Kidney (tissue), 14 donors: ENCODE results near the gene IQCB1. TPM values are rescaled to one million over a fixed set of nuclear protein-coding genes. Genes with fewer than 3 reads are reported as not detected.

Experiments
- DNase-seq, 5 donors: peaks; one replicate each; pipeline ENCODE4 v3.0.0-alpha.2; 2013 to 2020
- FAIRE-seq: peaks from 2 replicates; lab custom pipeline; 2012; peaks lifted over from hg19 to GRCh38; lab: Jason Lieb, UNC
- H3K27ac ChIP-seq, 2 donors: one replicate each; pipeline ENCODE4 v1.7.0; 2013; ENCODE audit warnings: low read depth in 2 of 2, low read length in 2 of 2, inconsistent platforms in 1 of 2
- H3K27me3 ChIP-seq: one replicate; pipeline ENCODE4 v1.7.1; 2013; ENCODE audit warnings: low read length, inconsistent platforms; ENCODE audit not compliant: control insufficient read depth, insufficient read depth
- H3K36me3 ChIP-seq, 3 donors: one replicate each; pipeline versions ENCODE4 v1.7.0 to v1.7.1; 2013; ENCODE audit warnings: low read length in 3 of 3, control low read depth in 1 of 3, inconsistent platforms in 1 of 3; ENCODE audit not compliant: insufficient read depth in 3 of 3, control insufficient read depth in 2 of 3
- H3K4me1 ChIP-seq, 3 donors: one replicate each; pipeline versions ENCODE4 v1.7.0 to v1.7.1; 2013; ENCODE audit warnings: low read length in 3 of 3, inconsistent platforms in 1 of 3, low read depth in 1 of 3; ENCODE audit not compliant: control insufficient read depth in 2 of 3, insufficient read depth in 2 of 3
- H3K4me3 ChIP-seq, 3 donors: one replicate each; pipeline versions ENCODE4 v1.7.0 to v1.8.1; 2013; ENCODE audit warnings: low read length in 3 of 3, control low read depth in 1 of 3, inconsistent platforms in 1 of 3
- H3K9ac ChIP-seq, 3 donors: one replicate each; pipeline versions ENCODE4 v1.7.0 to v1.7.1; 2013; ENCODE audit warnings: low read length in 3 of 3, control low read depth in 1 of 3, inconsistent platforms in 1 of 3
- H3K9me3 ChIP-seq, 3 donors: one replicate each; pipeline versions ENCODE4 v1.7.0 to v1.7.1; 2013; ENCODE audit warnings: low read length in 3 of 3, control low read depth in 1 of 3, inconsistent platforms in 1 of 3; ENCODE audit not compliant: control insufficient read depth in 2 of 3, insufficient read depth in 1 of 3
- intact Hi-C: fragments of 100-400 bp; cut with DNase I; formaldehyde crosslinking; loops from one replicate; pipeline ENCODE4 v1.11.1; 2022
- polyA plus RNA-seq: library from polyadenylated mRNA; stranded (reverse); fragments of 350-450 nt; fragmentation: Illumina TruSeq; extraction: RNeasy Lipid Tissue Mini Kit (QIAGEN cat#74804); gene quantifications from one replicate; pipeline ENCODE4 v1.2.3, GENCODE V29; 2014; ENCODE audit warnings: low read depth, low replicate concordance; ENCODE audit not compliant: insufficient read depth
- total RNA-seq: library from RNA; stranded (reverse); fragmentation: NEBNext Ultra II Directional; extraction: Animal tissue kit (Norgen Biotek cat#: 25700); gene quantifications from one replicate; pipeline ENCODE4 v1.2.1, GENCODE V29; 2021
- TF ChIP-seq, protein P1 (sequence below): IDR thresholded peaks from 3 replicates; pipeline ENCODE4 v1.5.1; 2012; ENCODE audit warnings: mild to moderate bottlenecking, moderate library complexity, borderline replicate concordance; ENCODE audit not compliant: insufficient read depth; ENCODE audit errors: extremely low read depth
- donor health status: control.
- donor health status: control.
- donor health status: control.
- donor health status: control.
- donor health status: control.
- donor health status: DM: yes; HTN: yes; CAD: no.
- donor health status: Normal renal cell carcinoma (clear cell type).

IQCB1 gene
- total and polyA plus RNA-seq, 2 donors from 2014 or later = 12.9 to 16.9 TPM

DNA sequence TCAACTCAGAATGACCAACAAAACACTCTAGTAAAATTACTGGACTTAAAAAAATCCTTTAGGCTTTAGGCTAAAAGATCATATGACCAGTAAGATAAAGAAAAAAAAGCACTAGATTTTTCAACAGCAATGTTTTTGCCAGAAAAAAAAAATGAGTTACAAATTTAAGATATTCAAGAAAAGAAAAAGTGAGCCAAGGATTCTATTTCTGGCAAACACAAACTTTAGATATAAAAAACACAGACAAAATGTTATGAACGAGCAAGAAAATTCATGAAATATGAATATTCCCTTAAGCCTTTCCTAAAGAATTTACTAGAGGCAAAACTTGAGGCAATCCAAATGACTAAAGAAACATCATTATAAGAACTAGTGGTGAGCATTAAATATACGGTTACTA lies 94.0 kb downstream of the IQCB1 start:
- peaks cover 0 to 4% (median 0%) of the 10 kb centered on the region in 3 donors for H3K36me3 ChIP-seq
- no peaks in the 10 kb centered on the region for H3K27me3 ChIP-seq
- no peak overlapping the region for H3K4me3 ChIP-seq
- no peak overlapping the region for H3K27ac ChIP-seq
- no peak overlapping the region for H3K9ac ChIP-seq
- FAIRE-seq (no peak), DNase-seq (no peak)
- intact Hi-C loops = no loop called here
- TF ChIP-seq, protein P1, sequence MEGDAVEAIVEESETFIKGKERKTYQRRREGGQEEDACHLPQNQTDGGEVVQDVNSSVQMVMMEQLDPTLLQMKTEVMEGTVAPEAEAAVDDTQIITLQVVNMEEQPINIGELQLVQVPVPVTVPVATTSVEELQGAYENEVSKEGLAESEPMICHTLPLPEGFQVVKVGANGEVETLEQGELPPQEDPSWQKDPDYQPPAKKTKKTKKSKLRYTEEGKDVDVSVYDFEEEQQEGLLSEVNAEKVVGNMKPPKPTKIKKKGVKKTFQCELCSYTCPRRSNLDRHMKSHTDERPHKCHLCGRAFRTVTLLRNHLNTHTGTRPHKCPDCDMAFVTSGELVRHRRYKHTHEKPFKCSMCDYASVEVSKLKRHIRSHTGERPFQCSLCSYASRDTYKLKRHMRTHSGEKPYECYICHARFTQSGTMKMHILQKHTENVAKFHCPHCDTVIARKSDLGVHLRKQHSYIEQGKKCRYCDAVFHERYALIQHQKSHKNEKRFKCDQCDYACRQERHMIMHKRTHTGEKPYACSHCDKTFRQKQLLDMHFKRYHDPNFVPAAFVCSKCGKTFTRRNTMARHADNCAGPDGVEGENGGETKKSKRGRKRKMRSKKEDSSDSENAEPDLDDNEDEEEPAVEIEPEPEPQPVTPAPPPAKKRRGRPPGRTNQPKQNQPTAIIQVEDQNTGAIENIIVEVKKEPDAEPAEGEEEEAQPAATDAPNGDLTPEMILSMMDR = no peak
- H3K4me1 ChIP-seq = no peaks in the 10 kb centered on the region
- peaks cover 0 to 2% (median 0%) of the 10 kb centered on the region in 3 donors for H3K9me3 ChIP-seq

DNA sequence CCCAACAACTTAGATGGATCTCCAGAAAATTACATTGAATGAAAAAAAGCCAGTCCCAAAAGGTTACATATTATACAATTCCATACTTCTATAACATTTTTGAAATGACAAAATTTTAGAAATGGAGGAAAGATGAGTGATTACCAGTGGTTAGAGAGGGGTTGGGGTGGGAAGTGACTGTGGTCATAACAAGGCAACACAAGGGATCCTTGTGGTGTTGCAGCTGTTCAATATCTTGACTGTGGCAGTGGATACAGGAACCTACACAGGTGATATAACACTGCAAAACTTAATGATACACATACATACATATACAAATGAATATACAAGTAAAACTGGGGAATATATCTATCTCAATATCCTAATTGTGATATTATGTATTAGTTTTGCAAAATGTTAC lies 95.0 kb downstream of the IQCB1 start:
- FAIRE-seq (no peak), DNase-seq (no peak)
- intact Hi-C loops = no loop called here
- Histone ChIP-seq H3K4me3 (no peak overlapping the region), H3K9me3 (peaks cover 0 to 2% (median 0%) of the 10 kb centered on the region in 3 donors), H3K4me1 (no peaks in the 10 kb centered on the region), H3K9ac (no peak overlapping the region), H3K27ac (no peak overlapping the region), H3K36me3 (peaks cover 0 to 4% (median 0%) of the 10 kb centered on the region in 3 donors), H3K27me3 (no peaks in the 10 kb centered on the region)
- TF ChIP-seq, protein P1 = no peak

DNA sequence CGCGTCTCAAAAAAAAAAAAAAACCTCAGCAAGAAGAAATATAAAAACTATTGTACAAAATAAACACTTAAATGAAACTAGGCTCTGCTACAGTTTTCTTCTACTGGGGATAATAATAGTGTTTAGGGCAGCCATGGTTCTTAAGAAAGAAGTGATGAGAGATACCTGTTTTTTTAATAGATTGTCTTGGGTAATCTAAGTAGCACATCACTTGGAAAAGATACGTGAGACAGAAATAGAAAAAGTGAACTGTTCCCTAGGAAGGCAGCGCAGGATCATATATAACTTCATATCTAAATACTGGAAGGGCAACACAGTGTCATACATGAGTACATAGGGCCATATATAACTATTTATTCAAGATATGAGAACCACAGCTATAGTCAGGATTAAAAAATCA lies 97.2 kb downstream of the IQCB1 start:
- H3K4me1 ChIP-seq = no peaks in the 10 kb centered on the region
- TF ChIP-seq, protein P1 = no peak
- intact Hi-C loops = no loop called here
- H3K9ac ChIP-seq = no peak overlapping the region
- H3K9me3 ChIP-seq = no peaks in the 10 kb centered on the region
- no peak overlapping the region for H3K4me3 ChIP-seq
- H3K27ac ChIP-seq = no peak overlapping the region
- FAIRE-seq (no peak), DNase-seq (no peak)
- H3K36me3 ChIP-seq = peaks cover 0 to 4% (median 0%) of the 10 kb centered on the region in 3 donors
- no peaks in the 10 kb centered on the region for H3K27me3 ChIP-seq

DNA sequence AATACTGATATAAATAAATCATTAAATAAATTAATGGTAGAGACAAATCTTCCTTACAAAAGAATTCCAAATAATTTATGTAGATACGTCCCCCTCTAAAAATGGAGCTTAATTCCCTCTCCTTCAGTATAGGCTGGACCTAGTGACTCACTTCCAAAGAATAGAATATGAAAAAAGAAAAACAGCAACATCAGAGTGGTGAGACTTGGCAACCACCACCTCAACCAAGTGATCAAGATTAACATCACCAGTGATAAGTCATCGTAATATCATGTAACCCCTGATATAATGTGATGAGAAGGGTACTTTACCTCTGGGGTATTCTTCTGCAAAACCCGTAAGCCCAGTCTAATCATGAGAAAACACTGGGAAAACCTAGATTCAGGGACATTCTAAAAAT lies 98.7 kb downstream of the IQCB1 start:
- H3K4me3 ChIP-seq = no peak overlapping the region
- no peak overlapping the region for H3K9ac ChIP-seq
- H3K4me1 ChIP-seq = no peaks in the 10 kb centered on the region
- no peak for DNase-seq
- H3K9me3 ChIP-seq = no peaks in the 10 kb centered on the region
- no peak overlapping the region for H3K27ac ChIP-seq
- TF ChIP-seq, protein P1 = no peak
- peaks cover 0 to 4% (median 0%) of the 10 kb centered on the region in 3 donors for H3K36me3 ChIP-seq
- intact Hi-C loops = no loop called here
- FAIRE-seq = no peak
- no peaks in the 10 kb centered on the region for H3K27me3 ChIP-seq
